HG03064 (cell line): Measurements from ENCODE around the gene CARD16.
"Not testable (repeated sequence)": the region's sequence is repeated elsewhere in the genome, so short reads cannot be mapped to it uniquely, and the experiment has no call there.

Experiments used
- ATAC-seq: cut with Tn5 transposase; IDR thresholded peaks from one replicate; pipeline ENCODE4 v1.9.1; 2021; ENCODE audit warnings: low read depth; ENCODE audit not compliant: unreplicated experiment

The CARD16 gene

DNA sequence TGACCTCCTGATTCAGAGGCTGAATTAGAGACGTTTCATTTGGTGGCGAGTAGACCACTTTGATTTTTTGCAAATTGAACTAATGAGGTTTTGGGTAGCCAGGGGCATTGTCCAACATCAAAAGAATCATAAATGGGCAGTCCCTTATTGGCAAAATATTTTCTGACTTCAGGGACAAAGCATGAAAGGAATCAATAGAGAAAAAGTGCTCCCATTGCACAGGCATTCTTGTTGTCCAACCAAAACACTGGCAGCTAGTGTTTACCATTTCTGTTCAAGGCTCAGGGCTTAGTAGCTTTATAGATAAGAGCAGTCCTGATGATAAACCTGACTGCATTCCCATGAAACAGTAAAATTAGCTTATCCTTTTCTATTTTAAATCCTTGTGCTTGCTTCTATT, 6.4 kb upstream of the CARD16 start:
- no peak for ATAC-seq

DNA sequence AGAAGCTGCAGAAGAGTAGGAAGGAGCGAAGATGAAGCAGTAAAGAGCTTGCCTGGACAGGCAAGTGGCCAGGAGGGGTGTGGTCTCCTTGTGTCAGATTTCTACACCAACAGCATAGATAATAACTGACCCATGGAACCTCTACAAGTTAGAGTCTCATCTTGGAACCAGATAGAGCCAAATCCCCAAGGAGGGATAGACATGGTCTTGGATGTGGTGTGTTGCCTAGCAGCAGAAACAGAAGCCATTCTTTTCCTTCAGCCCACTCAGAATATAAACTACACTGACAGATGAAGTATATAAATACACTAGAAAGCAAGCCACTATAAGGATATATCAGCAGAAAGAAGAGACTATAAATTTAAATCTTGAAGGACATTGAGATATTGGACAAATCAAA, 4.3 kb upstream of the CARD16 start:
- ATAC-seq = no peak

DNA sequence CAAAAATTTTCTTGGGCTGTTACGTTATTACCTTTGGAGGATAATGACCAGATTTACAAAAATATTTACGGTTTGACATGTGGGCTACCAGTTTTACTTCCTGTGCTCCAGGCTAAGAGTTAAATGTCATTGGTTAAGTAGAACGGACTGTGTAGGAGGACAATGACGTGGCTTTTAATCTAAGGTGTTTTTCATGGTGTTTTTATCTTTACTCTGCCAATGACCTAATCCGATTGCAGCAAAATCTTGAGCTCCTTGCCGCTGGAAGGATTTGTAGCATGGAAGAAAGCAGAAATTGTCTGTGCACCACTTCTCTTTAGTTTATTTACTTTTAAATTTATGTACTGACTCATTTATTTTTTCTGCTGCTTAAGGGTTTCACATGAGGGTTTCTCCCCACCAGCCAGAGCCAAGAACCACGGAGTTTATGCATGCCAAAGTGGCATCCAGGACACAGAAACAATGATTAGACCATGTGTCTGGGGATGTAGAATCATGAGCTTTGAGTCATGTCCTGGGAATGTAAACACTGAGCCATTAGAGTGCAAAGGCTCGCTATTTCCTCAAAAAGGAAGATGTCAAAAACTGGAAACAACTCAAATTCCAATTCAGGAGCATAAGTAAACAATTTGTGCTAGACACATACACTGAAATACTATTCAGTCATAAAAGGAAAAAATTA, 1.9 kb upstream of the CARD16 start:
- no peak for ATAC-seq

DNA sequence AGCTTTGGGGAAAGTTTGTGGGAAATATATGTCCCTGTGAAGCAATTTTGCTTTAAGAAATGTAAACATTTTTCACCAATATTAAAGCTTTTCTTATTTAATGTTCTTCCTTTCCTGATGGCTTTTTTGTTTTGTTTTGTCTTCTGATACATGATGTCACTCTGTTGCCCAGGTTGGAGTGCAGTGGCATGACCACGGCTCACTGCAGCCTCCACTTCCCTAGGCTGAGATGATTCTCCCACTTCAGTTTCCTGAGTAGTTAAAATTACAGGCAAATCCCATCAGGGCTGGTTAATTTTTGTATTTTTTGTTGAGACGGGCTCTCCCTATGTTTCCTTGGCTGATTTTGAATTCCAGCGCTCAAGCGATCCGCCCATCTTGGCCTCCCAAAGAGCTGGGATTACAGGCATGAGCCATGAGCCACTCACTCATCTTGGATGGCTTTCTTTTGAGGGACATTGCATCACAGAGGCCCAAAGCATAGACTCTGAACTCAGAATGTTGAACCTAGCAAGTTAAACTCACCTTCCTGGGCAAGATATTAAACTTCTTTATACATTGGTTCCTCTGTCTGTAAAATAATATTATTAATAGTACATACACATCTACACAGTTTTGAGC, 651 bp upstream of the CARD16 start:
- no peak for ATAC-seq

DNA sequence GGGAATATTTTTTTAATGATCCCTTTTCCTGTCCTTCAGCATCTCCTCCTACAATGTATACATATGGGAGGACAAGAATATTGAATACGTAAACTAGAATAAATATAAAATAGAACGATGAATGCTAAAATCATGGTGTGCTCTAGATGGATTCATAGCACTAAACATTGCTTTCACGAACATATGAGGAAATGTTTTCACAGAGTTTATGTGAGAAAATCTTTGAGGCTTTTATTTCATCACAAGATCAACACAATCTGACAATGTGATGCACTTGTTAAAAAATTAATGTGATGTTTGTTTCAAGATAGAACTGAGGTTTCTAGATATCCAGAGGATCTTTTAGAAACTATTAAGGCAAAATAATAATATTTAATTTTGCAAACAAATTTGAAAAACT, 3.0 kb downstream of the CARD16 start:
- no peak for ATAC-seq

DNA sequence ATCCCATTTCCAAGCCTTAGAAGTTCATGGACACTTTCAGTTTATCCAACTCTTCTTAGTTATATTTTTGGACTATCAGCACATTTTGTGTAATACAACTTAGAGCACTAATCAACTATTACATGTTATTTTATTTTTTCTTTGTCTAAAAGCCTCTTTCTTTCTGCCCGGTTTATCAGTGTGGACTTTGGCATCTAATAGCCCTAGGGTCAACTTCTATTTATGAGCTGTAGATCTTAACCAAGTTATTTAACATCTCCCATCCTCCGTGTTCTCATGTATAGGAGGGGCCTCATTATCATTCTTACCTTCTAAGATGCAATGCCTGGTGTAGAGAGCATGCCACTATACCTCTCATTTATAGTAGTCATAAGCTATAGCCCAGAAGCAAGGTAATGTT, 4.4 kb downstream of the CARD16 start:
- ATAC-seq = no peak

DNA sequence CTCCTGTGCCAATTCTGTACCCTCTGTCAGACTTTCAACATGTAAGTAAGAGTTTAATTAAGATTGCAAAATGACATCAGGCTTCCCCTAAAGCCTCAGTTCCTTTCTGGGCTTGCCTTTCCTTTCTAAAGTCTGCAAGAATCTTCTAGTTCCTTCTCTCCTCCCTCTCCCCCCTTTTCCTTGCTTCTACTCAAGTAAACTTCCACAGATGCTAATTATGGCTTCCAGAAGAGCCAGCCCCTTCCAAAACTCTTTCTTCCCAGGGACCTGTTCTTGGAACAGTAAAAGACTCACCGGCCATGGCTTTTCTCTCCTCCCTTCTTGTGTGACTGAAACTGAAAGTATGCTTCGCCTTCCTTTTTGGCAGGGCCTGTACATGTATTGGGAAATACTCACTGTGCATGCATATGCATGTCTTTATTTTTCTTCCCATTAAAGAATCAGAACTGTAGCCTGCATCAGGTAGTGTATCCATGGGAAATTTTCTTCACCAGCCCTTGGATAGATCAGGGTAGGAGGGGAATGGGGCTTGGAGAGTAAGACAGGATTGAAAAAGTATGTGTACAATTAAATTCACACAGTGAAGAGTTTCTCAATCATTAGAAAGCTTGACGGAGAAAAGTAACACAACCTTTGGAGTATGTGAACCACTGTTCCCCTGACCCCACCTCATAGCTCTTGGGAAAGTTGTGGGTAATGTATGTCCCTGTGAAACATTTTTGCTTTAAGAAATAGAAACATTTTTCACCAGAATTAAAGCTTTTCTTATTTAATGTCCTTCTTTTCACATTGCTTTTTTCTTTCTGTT, 10.1 kb downstream of the CARD16 start, which contains the start of gene CASP1:
CASP1 (minus strand) TSS at position 332 of the 808 bp plus-strand sequence; CDS start at position 301, 31 bp downstream.
- peak; percentile 94 for ATAC-seq

DNA sequence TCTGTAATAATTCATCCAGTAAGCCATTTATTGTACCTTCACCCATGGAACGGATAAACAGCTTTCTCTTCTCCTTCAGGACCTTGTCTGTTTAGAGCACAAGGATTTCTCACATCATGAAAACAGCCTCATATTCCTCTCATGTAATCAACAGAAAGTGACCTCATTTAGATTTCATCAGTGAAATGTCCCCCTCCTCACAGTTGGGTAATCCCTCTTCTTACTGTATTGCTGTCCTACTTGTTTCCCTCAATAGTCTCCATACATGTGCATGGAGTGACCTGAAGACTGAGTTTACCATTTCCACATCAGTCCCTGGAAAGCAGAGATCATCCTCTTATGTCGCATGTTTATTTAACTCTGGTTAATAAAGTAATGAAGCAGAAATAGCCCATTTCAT, 10.7 kb downstream of the CARD16 start:
- ATAC-seq = not testable (repeated sequence)

DNA sequence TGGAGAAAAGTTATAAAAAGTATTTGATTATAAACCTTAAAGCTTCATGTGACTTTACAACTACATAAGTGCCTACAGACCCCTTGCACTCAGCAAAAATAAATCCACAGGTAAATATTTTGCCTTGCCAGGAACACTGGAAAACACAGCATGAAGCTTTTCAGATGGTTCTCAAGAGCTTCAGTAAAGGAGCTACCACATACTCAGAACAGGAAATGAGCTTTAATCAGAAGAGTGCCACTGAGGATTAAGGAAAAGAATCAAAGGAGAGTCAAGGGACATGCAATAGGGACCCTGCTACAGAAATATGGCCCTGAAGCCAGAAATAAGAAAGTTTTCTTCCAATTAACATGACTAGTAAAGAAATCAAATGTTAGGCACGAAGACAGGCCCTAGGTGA, 11.4 kb downstream of the CARD16 start:
- no peak for ATAC-seq

DNA sequence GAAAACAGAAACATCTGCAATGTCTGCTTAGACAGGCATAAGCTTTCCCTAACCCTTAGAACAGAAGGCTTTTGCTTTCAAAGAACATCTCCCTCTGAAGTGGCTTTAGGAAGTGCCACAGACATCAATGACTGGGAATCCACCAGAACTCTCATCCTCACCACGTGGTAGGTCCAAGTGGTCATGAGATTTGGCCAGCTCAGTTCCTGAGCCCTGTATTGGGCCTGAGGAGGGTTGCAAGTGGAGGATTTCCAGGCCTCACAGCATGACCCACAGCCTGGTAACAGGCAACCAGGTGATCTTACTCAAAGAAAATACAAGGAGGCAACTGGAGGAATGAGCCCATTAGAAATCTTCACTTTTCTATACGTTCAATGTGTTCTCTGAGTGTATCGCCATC, 11.8 kb downstream of the CARD16 start:
- ATAC-seq = no peak

DNA sequence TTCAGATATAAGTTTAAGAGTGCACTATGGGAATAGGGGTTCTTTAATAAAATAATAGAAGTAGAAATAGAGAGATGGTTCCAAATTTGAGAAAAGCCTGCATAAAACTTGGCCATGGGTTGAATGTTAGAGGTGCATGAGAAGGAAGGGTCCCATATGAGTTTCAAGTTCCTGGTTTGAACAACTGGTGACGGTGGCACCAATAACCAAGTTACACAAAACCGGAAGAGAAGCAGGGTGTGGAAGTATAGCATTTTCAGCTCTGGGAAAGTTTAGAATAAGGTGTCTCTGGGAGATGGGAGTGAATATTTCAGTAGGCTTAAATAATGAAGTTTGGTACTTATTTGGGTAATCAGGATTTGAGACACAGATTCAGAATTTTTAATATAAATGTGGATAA, 12.6 kb downstream of the CARD16 start:
- no peak for ATAC-seq

DNA sequence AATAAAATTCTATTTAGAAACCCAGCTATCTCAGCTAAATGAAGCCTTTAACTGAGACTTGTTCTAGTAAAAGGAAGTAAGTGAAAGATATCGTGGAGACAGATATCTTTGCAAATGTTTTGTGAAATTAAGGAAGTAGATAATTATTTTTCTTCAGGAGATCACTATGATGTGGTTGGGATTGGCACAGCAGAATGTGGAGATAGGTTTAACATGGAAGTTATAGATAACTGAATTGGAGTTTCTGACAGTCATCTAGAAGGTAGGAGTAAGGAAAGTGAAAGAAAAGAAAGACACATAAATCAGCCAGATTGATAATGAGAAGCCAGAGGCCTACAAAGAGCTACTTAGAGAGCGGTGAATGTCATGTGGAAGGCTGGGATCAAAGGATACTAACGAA, 17.5 kb downstream of the CARD16 start:
- no peak for ATAC-seq

DNA sequence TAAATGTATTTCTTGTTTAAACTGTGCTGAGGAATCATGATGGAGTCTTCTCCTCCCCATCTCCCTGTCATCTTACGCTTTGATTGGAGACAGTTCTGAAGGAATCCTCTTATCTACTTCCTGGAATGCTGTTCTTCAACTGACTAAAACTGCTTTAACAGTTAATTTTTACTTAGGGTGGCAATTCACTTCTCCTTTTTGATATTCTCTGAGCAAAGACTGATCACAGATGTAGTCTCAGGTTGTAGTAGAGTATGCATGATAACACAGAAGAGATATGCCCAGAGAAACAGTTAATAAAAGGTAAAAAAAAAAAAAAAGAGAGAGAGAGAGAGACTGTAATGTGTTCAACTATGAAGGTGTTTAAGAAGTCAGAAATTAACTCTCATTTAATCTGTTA, 20.7 kb downstream of the CARD16 start:
- no peak for ATAC-seq

DNA sequence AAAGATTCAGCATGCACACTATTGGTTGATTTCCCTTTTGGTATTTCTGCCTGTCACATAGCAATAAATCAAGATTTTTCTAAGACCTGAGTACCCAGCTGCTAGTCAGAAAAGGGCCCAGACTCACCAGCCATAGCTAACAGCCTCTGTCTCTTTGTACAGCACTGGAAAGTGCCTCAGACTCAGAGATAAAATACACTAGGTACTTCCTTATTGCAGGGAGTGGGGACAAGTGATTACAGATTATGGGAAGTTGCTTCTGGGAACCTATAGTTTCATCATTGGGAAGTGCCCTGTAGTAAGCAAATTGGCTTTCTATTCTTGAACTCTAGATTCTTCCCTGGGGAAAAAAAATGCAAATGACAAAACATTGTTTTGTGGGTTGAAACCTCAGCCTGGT, 22.1 kb downstream of the CARD16 start, which contains the start of gene CASP5:
CASP5 (minus strand) TSS at position 166 of the 400 bp plus-strand sequence; CDS start at position 134, 32 bp downstream.
- ATAC-seq = no peak

DNA sequence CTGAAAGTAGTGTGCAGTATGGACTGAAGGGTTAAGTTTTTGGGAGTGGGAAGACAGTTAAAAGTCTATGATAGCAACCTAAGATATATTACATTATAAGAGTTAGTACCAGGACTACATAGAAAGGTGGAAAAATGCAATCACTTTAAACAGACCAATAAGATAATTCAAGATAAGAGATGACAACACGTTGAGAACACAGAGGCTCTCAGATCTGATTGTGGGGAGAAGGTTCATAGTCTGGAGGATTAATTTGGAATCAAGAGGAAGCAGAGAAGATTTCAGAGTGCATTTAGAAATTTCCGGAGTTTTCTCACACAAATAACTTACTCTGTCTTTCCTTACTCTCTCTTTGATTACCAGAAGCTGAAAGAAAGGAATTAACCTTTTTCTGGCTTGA, 22.6 kb downstream of the CARD16 start:
- no peak for ATAC-seq

DNA sequence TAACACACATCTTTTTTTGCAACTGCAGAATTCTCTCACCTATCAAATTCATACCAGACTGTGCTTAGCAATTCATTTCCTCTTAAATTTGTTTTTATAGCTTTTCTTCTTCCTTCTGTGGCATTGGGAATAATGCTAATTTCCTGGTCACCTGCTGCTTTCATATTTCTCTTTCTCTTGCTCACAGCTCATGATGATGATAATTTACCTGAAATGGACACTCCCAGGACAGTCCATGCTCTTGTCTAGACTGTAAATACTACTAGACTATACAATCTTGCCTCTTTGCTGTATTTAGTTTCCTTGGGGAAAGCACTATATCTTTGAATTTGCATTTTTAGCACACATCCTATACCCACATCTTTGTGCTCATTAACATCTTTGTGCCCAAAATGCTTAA, 37.7 kb downstream of the CARD16 start:
- no peak for ATAC-seq

DNA sequence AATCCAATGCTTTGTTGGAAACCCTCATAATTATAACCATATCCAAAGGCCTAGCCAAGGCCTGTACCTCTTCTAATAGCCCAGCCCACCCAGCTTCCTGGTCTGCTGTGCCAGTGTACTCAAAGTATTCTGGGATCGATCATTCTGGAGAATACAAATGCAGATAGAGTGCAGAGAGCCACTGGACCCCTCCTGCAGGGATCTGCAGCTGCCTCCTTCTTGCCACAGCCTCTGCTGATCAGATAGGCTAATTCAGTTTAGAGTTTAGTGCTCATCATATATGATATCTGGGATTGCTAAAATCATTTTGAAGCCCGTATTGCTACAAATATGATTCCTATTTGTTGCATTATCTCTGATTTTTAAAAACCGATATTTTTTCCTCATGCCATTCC, 39.7 kb downstream of the CARD16 start:
- ATAC-seq = no peak

DNA sequence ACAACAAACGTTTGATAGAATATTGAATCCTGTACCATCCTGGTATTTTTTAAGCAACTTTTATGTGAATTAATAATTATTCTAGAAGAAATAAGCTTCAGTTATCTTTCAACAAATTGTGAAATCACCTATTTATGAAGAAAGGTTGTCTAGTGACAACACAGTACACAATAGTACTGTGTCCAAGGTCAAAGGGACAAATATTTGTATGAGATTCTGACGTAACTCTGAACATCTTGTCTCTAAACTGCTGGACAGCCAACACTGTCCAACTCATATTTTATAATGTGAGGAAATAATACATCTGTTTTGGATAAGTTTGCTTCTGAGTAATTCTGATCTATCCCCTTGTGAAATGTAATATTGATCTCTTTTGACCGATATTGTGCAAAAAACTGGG, 41.1 kb downstream of the CARD16 start:
- no peak for ATAC-seq

DNA sequence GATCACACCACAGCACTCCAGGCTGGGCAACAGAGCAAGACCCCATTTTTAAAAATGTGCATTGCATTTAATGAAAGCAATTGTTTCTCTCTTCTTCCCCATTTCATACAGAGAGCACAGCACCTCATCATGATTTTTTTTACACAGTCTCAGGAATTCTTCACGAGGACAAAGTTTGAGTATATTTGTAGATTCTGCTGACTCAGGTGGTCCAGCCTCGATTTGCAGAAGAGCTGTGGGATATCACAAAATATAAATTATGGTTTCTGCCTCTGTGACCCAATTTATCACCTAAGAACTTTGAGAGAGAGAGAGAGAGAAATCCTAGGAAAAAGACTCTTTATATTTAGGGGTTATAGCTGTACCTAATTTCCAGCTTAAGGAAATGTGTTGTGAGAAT, 42.0 kb downstream of the CARD16 start:
- no peak for ATAC-seq

DNA sequence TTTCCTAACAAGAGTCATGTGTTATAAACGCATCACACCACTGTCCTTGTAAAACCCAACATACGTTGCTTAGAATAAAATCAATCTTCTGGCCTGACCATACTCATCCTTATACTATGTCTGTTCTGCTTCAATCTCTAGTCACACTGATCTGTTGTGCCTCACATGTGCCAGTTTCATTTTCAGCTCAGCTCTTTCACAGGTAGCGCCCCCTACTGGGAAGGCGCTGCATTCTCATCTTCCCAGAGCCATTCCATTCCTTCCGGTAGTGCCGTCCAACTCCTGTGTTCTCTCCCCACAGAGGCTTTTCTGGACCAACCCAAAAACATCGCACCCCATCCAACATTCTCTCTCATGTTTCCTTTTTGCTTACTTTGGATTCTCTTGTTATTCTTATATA, 44.3 kb downstream of the CARD16 start:
- peak; percentile 87 for ATAC-seq

DNA sequence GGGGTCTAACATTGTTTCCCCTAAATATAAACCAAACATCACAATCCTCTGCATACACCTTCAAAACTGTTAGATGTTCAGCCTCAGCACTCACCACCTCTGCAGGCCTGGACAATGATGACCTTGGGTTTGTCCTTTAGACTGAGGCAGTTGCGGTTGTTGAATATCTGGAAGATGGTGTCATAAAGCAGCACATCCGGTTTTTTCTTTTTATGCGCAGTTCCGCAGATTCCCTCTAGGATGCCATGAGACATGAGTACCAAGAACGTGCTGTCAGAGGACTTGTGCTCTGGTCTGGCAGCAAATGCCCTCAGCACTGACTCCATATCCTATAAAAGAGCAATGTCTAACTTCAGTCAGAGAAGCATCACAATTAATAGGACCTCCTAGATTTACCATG, 45.0 kb downstream of the CARD16 start:
- ATAC-seq = peak; percentile 21

DNA sequence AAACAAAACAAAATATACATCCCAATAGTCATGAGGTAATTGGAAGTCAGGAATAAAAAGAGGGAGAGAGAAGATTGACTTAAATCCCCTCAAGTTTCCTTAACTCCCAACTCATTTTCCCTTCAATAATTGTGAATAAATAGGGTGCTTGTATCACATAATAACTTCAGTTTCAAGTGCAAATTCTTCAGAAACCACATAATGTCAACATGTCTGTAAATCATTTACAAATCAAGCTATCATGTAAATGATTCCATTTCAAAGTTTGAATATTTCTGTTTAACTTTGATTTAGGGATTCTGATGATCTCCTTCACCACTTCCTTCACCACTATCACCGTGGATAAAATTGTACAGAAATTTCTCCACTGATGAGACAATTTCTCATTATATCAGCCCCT, 45.4 kb downstream of the CARD16 start:
- ATAC-seq = no peak
